H9 (cell line): ENCODE data around the gene KIF21B. TPM values are rescaled to one million over a fixed set of nuclear protein-coding genes. Genes with fewer than 3 reads are reported as not detected.

ENCODE experiments used
- DNase-seq: peaks from one replicate; pipeline ENCODE4 v3.0.0-alpha.2; 2017
- H2AFZ ChIP-seq: one replicate; pipeline ENCODE4 v1.6.1; 2013; ENCODE audit warnings: mild to moderate bottlenecking, low read length, control low read depth, moderate library complexity
- H2AK5ac ChIP-seq: 2 replicates; pipeline ENCODE4 v1.6.1; 2013; ENCODE audit warnings: low read length, control low read depth, mixed read lengths; ENCODE audit not compliant: insufficient read length
- H2BK120ac ChIP-seq: one replicate; pipeline ENCODE4 v1.6.1; 2013; ENCODE audit warnings: low read depth, mild to moderate bottlenecking, low read length, control low read depth, inconsistent platforms; ENCODE audit not compliant: poor library complexity, severe bottlenecking
- H2BK12ac ChIP-seq: 2 replicates; pipeline ENCODE4 v1.6.1; 2013; ENCODE audit warnings: low read length, control low read depth, mixed read lengths, low read depth; ENCODE audit not compliant: insufficient read length
- H2BK15ac ChIP-seq: 2 replicates; pipeline ENCODE4 v1.6.1; 2013; ENCODE audit warnings: low read depth, low read length, control low read depth
- H2BK20ac ChIP-seq: one replicate; pipeline ENCODE4 v1.6.1; 2013; ENCODE audit warnings: low read depth, mild to moderate bottlenecking, low read length, control low read depth, inconsistent platforms; ENCODE audit not compliant: poor library complexity, severe bottlenecking
- H2BK5ac ChIP-seq: 2 replicates; pipeline ENCODE4 v1.6.1; 2013; ENCODE audit warnings: low read length, control low read depth, mixed read lengths; ENCODE audit not compliant: insufficient read length
- H3K14ac ChIP-seq: 2 replicates; pipeline ENCODE4 v1.6.1; 2013; ENCODE audit warnings: low read length, control low read depth; ENCODE audit not compliant: insufficient read depth
- H3K18ac ChIP-seq: 2 replicates; pipeline ENCODE4 v1.6.1; 2013; ENCODE audit warnings: low read depth, mild to moderate bottlenecking, mixed read lengths, low read length, control low read depth; ENCODE audit not compliant: insufficient read length
- H3K23ac ChIP-seq: 2 replicates; pipeline ENCODE4 v1.6.1; 2013; ENCODE audit warnings: low read length, control low read depth, mixed read lengths, low read depth; ENCODE audit not compliant: insufficient read length
- H3K23me2 ChIP-seq: 2 replicates; pipeline ENCODE4 v1.6.1; 2013; ENCODE audit warnings: low read depth, mild to moderate bottlenecking, mixed read lengths, low read length, control low read depth; ENCODE audit not compliant: insufficient read length, poor library complexity, severe bottlenecking
- H3K27ac ChIP-seq: 2 replicates; pipeline ENCODE4 v1.5.1; 2013; ENCODE audit warnings: low read length, control low read depth, mixed read lengths, low read depth; ENCODE audit not compliant: insufficient read length
- H3K27me3 ChIP-seq: 2 replicates; pipeline ENCODE4 v1.6.1; 2013; ENCODE audit warnings: low read length, control low read depth, inconsistent platforms; ENCODE audit not compliant: insufficient read depth
- H3K4ac ChIP-seq: 2 replicates; pipeline ENCODE4 v1.6.1; 2013; ENCODE audit warnings: low read depth, mild to moderate bottlenecking, control low read depth, inconsistent platforms, low read length, moderate library complexity
- H3K4me1 ChIP-seq: 2 replicates; pipeline ENCODE4 v1.6.1; 2013; ENCODE audit warnings: low read length, control low read depth, inconsistent platforms; ENCODE audit not compliant: insufficient read depth
- H3K4me2 ChIP-seq: 2 replicates; pipeline ENCODE4 v1.6.1; 2013; ENCODE audit warnings: low read length, control low read depth, mixed read lengths; ENCODE audit not compliant: insufficient read length, insufficient read depth
- H3K56ac ChIP-seq: 2 replicates; pipeline ENCODE4 v1.6.1; 2013; ENCODE audit warnings: low read depth, mild to moderate bottlenecking, mixed read lengths, low read length, control low read depth; ENCODE audit not compliant: insufficient read length
- H3K79me1 ChIP-seq: 2 replicates; pipeline ENCODE4 v1.6.1; 2013; ENCODE audit warnings: low read depth, mild to moderate bottlenecking, moderate library complexity, low read length, control low read depth, inconsistent platforms; ENCODE audit not compliant: insufficient read depth, poor library complexity, severe bottlenecking
- H3K79me2 ChIP-seq: 2 replicates; pipeline ENCODE4 v1.6.1; 2013; ENCODE audit warnings: low read length, control low read depth, inconsistent platforms; ENCODE audit not compliant: insufficient read depth
- H3K9ac ChIP-seq: 2 replicates; pipeline ENCODE4 v1.6.1; 2013; ENCODE audit warnings: low read length, control low read depth, mixed read lengths; ENCODE audit not compliant: insufficient read length; ENCODE audit errors: extremely low read depth
- H3K9me3 ChIP-seq: one replicate; pipeline ENCODE4 v1.6.1; 2013; ENCODE audit warnings: low read depth, low read length, inconsistent platforms; ENCODE audit not compliant: control insufficient read depth
- H3T11ph ChIP-seq: one replicate; pipeline ENCODE4 v1.6.1; 2013; ENCODE audit warnings: mild to moderate bottlenecking, low read length, control low read depth, inconsistent platforms
- H4K20me1 ChIP-seq: one replicate; pipeline ENCODE4 v1.6.1; 2013; ENCODE audit not compliant: control insufficient read depth, insufficient read length, insufficient read depth
- H4K5ac ChIP-seq: 2 replicates; pipeline ENCODE4 v1.6.1; 2013; ENCODE audit warnings: low read depth, mild to moderate bottlenecking, mixed read lengths, low read length, control low read depth; ENCODE audit not compliant: insufficient read length
- H4K8ac ChIP-seq: replicated peaks from 2 replicates; pipeline ENCODE4 v1.6.1; 2013; ENCODE audit warnings: low read length, control low read depth, mixed read lengths, low read depth; ENCODE audit not compliant: insufficient read length
- H4K91ac ChIP-seq: 2 replicates; pipeline ENCODE4 v1.6.1; 2013; ENCODE audit warnings: low read depth, mild to moderate bottlenecking, moderate library complexity, mixed read lengths, low read length, control low read depth; ENCODE audit not compliant: insufficient read length
- H3K27ac Mint-ChIP-seq, 3 experiments: 2 replicates in 2 of 3; 3 replicates in 1 of 3; pipeline ENCODE4 v1.8.0; 2020 to 2021; ENCODE audit warnings: mixed read lengths in 3 of 3, mild to moderate bottlenecking in 1 of 3, moderate library complexity in 1 of 3
- H3K27me3 Mint-ChIP-seq: 2 replicates; pipeline ENCODE4 v1.8.0; 2021; ENCODE audit warnings: low read depth, mild to moderate bottlenecking, moderate library complexity, mixed read lengths
- H3K36me3 Mint-ChIP-seq, 3 experiments: 2 replicates in 2 of 3; 3 replicates in 1 of 3; pipeline ENCODE4 v1.8.0; 2020 to 2021; ENCODE audit warnings: low read depth in 3 of 3, mixed read lengths in 3 of 3; ENCODE audit not compliant: insufficient read depth in 1 of 3
- H3K4me1 Mint-ChIP-seq, 2 experiments: 2 replicates each; pipeline ENCODE4 v1.8.0; 2020; ENCODE audit warnings: mixed read lengths in 2 of 2
- H3K4me3 Mint-ChIP-seq, 2 experiments: 2 replicates in 1 of 2; 3 replicates in 1 of 2; pipeline ENCODE4 v1.8.0; 2020 to 2021; ENCODE audit warnings: mild to moderate bottlenecking in 2 of 2, mixed read lengths in 2 of 2, moderate library complexity in 1 of 2
- H3K9me3 Mint-ChIP-seq, 2 experiments: 2 replicates in 1 of 2; 3 replicates in 1 of 2; pipeline ENCODE4 v1.8.0; 2020; ENCODE audit warnings: mild to moderate bottlenecking in 2 of 2, mixed read lengths in 2 of 2, moderate library complexity in 1 of 2
- WGBS: extraction: QIAGEN DNeasy Blood & Tissue Kit; methylation state at CpG from one replicate; pipeline ENCODE4 v1.1.7; 2013; ENCODE audit warnings: missing lambda C conversion rate, low lambda C conversion rate, mixed read lengths; ENCODE audit not compliant: insufficient read length; ENCODE audit errors: extremely low coverage; 5-methylcytosine and 5-hydroxymethylcytosine counted together
- total RNA-seq: library from RNA; stranded (reverse); gene quantifications from 2 replicates; pipeline ENCODE4 v1.2.1, GENCODE V29; 2021
- TF ChIP-seq, protein P1 (sequence below): fragments of 200-600 bp; sonication (generic); conservative IDR thresholded peaks from 3 replicates; pipeline ENCODE4 v1.8.0; 2021; ENCODE audit warnings: antibody characterized with exemption, mild to moderate bottlenecking

KIF21B gene
- total RNA-seq, 1 experiment from 2014 or later: 7.5 TPM

DNA sequence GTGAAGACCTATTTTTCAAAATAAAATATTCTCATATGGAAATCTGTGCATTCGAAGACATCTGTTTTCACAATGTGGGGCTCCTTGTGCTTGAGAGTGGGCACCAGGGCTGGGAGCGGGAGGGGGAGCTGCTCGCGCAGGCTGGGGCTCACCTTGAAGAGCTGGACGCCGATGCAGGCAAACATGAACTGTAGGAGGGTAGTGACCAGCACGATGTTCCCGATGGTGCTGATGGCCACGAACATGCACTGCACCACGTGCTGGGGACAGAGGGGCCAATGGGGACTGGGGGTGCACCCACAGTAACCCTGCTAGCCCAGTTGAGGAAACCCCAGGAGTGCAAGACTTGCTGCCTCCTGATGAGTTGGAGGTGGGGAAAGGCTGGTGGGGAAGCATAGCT lies 42.2 kb upstream of the KIF21B start:
- DNase-seq: no peak
- Histone ChIP-seq H3K23me2 (no peaks in the 10 kb centered on the region), H3K9me3 (no peaks in the 10 kb centered on the region), H4K91ac (no peak overlapping the region), H3K27me3 (no peaks in the 10 kb centered on the region), H3T11ph (no peak overlapping the region), H2BK12ac (no peak overlapping the region), H4K8ac (no peak overlapping the region), H2AK5ac (no peak overlapping the region), H2AFZ (no peak overlapping the region), H3K79me2 (no peaks in the 10 kb centered on the region), H3K14ac (no peak overlapping the region; the same call in 1 of the 2 replicates), H2BK15ac (no peak overlapping the region), H3K4me2 (no peak overlapping the region), H3K9ac (no peak overlapping the region), H3K4me1 (no peaks in the 10 kb centered on the region), H2BK20ac (no peak overlapping the region), H4K20me1 (no peaks in the 10 kb centered on the region), H3K79me1 (no peaks in the 10 kb centered on the region), H3K27ac (no peak overlapping the region), H4K5ac (no peak overlapping the region), H2BK5ac (no peak overlapping the region), H3K4ac (no peak overlapping the region), H3K23ac (no peak overlapping the region), H3K18ac (no peak overlapping the region), H2BK120ac (no peak overlapping the region), H3K56ac (no peak overlapping the region)
- Mint-ChIP-seq H3K27ac (no peak overlapping the region), H3K27me3 (peaks cover 4% of the 10 kb centered on the region), H3K4me3 (no peak overlapping the region), H3K36me3 (no peaks in the 10 kb centered on the region), H3K9me3 (no peaks in the 10 kb centered on the region), H3K4me1 (peaks cover 9 to 28% of the 10 kb centered on the region in 2 experiments)
- TF ChIP-seq, protein P1, sequence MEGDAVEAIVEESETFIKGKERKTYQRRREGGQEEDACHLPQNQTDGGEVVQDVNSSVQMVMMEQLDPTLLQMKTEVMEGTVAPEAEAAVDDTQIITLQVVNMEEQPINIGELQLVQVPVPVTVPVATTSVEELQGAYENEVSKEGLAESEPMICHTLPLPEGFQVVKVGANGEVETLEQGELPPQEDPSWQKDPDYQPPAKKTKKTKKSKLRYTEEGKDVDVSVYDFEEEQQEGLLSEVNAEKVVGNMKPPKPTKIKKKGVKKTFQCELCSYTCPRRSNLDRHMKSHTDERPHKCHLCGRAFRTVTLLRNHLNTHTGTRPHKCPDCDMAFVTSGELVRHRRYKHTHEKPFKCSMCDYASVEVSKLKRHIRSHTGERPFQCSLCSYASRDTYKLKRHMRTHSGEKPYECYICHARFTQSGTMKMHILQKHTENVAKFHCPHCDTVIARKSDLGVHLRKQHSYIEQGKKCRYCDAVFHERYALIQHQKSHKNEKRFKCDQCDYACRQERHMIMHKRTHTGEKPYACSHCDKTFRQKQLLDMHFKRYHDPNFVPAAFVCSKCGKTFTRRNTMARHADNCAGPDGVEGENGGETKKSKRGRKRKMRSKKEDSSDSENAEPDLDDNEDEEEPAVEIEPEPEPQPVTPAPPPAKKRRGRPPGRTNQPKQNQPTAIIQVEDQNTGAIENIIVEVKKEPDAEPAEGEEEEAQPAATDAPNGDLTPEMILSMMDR: no peak
- WGBS: no CpG with 5 or more reads among the region's 10 CpGs
